ENCODE measurements around the gene FCF1.

- TF ChIP-seq CTCF (conservative IDR thresholded peaks at IDR 0.05) (no peak), ZFX (IDR thresholded peaks at IDR 0.05) (no peak)
These were observed 26.5 kb downstream of the FCF1 start for GRCh38 chr14:74739293-74740030.
